ENCODE results near the gene CPA4. TPM values are rescaled to one million over a fixed set of nuclear protein-coding genes. Genes with fewer than 3 reads are reported as not detected.

The CPA4 gene
- total RNA-seq, 2 experiments from 2014 or later, result not detected

DNA sequence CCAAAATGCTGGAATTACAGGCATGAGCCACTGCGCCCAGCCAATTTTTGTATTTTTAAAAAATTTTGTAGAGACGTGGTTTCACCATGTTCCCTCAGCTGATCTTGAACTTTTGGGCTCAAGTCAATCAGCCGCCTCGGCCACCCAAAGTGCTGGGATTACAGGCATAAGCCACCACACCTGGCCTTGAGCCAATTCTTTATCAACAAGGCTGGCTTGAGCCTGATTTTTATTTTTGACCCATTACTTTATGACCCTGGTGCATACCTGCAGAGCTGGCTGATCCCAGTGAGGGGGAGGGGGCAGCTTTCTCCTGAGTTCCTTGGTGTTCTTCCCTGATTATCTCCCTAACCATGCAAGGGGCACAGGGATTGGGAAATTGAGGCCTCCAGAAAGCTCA lies 71.5 kb downstream of the CPA4 start:
- no peaks in the 10 kb centered on the region for H3K9me2 ChIP-seq (ENCODE audit: insufficient read depth, low read length)
- no peak overlapping the region for H2AFZ ChIP-seq (ENCODE audit: low read length)
- DNase-seq (ENCODE audit: low spot score), result no peak
- ChIA-PET POLR2A (no interaction called here), CTCF (ENCODE audit: unreplicated experiment) (no interaction called here)
- no TSS peak for BruUV-seq (replicated peaks)
- no peak overlapping the region for H3K4me3 ChIP-seq (ENCODE audit: low read depth, low read length, poor library complexity, severe bottlenecking)
- no peak overlapping the region for H3K27ac ChIP-seq (ENCODE audit: low read depth, low read length, poor library complexity, severe bottlenecking)
- no peaks in the 10 kb centered on the region for H3K9me3 ChIP-seq (ENCODE audit: low read length)
- no peaks in the 10 kb centered on the region for H3K4me1 ChIP-seq (ENCODE audit: insufficient read depth, low read length, poor library complexity, severe bottlenecking)
- H4K20me1 ChIP-seq (ENCODE audit: insufficient read depth, low read length), result no peaks in the 10 kb centered on the region
- TF ChIP-seq EZH2phosphoT487 (IDR thresholded peaks at IDR 0.05; ENCODE audit: borderline replicate concordance, low read depth, low read length), result no peak
- TF ChIP-seq, protein P1, sequence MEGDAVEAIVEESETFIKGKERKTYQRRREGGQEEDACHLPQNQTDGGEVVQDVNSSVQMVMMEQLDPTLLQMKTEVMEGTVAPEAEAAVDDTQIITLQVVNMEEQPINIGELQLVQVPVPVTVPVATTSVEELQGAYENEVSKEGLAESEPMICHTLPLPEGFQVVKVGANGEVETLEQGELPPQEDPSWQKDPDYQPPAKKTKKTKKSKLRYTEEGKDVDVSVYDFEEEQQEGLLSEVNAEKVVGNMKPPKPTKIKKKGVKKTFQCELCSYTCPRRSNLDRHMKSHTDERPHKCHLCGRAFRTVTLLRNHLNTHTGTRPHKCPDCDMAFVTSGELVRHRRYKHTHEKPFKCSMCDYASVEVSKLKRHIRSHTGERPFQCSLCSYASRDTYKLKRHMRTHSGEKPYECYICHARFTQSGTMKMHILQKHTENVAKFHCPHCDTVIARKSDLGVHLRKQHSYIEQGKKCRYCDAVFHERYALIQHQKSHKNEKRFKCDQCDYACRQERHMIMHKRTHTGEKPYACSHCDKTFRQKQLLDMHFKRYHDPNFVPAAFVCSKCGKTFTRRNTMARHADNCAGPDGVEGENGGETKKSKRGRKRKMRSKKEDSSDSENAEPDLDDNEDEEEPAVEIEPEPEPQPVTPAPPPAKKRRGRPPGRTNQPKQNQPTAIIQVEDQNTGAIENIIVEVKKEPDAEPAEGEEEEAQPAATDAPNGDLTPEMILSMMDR (conservative IDR thresholded peaks at IDR 0.05; ENCODE audit: low read length), result no peak
- intact Hi-C loops (cut with micrococcal nuclease; ENCODE audit: unreplicated experiment), result no loop called here
- H3K4me2 ChIP-seq (ENCODE audit: low read length), result no peak overlapping the region
- H3K79me2 ChIP-seq (ENCODE audit: insufficient read depth, low read depth, low read length), result no peaks in the 10 kb centered on the region
- H3K36me3 ChIP-seq (ENCODE audit: insufficient read depth, low read length), result no peaks in the 10 kb centered on the region

GRCh38 chr7:130365088-130365487 lies 72.1 kb downstream of the CPA4 start:
- no peaks in the 10 kb centered on the region for H4K20me1 ChIP-seq (ENCODE audit: insufficient read depth, low read length)
- no peaks in the 10 kb centered on the region for H3K79me2 ChIP-seq (ENCODE audit: insufficient read depth, low read depth, low read length)
- DNase-seq (ENCODE audit: low spot score), result no peak
- H3K9me2 ChIP-seq (ENCODE audit: insufficient read depth, low read length), result no peaks in the 10 kb centered on the region
- H3K4me2 ChIP-seq (ENCODE audit: low read length), result peak overlapping the region; percentile 0; the same call in 1 of the 2 replicates
- CTCF ChIA-PET (ENCODE audit: unreplicated experiment), result no interaction called here
- no peaks in the 10 kb centered on the region for H3K9me3 ChIP-seq (ENCODE audit: low read length)
- BruUV-seq (replicated peaks), result no TSS peak
- intact Hi-C loops (cut with micrococcal nuclease; ENCODE audit: unreplicated experiment), result no loop called here
- POLR2A ChIA-PET, result no interaction called here
- no peaks in the 10 kb centered on the region for H3K36me3 ChIP-seq (ENCODE audit: insufficient read depth, low read length)
- H3K27ac ChIP-seq (ENCODE audit: low read depth, low read length, poor library complexity, severe bottlenecking), result no peak overlapping the region
- no peak overlapping the region for H3K4me3 ChIP-seq (ENCODE audit: low read depth, low read length, poor library complexity, severe bottlenecking)
- no peaks in the 10 kb centered on the region for H3K4me1 ChIP-seq (ENCODE audit: insufficient read depth, low read length, poor library complexity, severe bottlenecking)
- H2AFZ ChIP-seq (ENCODE audit: low read length), result no peak overlapping the region
- TF ChIP-seq EZH2phosphoT487 (IDR thresholded peaks at IDR 0.05; ENCODE audit: borderline replicate concordance, low read depth, low read length), result no peak
- TF ChIP-seq, protein P1 (conservative IDR thresholded peaks at IDR 0.05; ENCODE audit: low read length), result no peak

GRCh38 chr7:130365511-130366441 lies 72.8 kb downstream of the CPA4 start:
- POLR2A ChIA-PET, result no interaction called here
- Histone ChIP-seq H3K9me3 (ENCODE audit: low read length) (no peaks in the 10 kb centered on the region), H2AFZ (ENCODE audit: low read length) (no peak overlapping the region), H4K20me1 (ENCODE audit: insufficient read depth, low read length) (no peaks in the 10 kb centered on the region), H3K9me2 (ENCODE audit: insufficient read depth, low read length) (no peaks in the 10 kb centered on the region), H3K4me2 (ENCODE audit: low read length) (peak overlapping the region; percentile 52; the same call in 1 of the 2 replicates), H3K4me1 (ENCODE audit: insufficient read depth, low read length, poor library complexity, severe bottlenecking) (no peaks in the 10 kb centered on the region), H3K27ac (ENCODE audit: low read depth, low read length, poor library complexity, severe bottlenecking) (no peak overlapping the region), H3K36me3 (ENCODE audit: insufficient read depth, low read length) (no peaks in the 10 kb centered on the region), H3K4me3 (ENCODE audit: low read depth, low read length, poor library complexity, severe bottlenecking) (no peak overlapping the region), H3K79me2 (ENCODE audit: insufficient read depth, low read depth, low read length) (no peaks in the 10 kb centered on the region)
- TF ChIP-seq, protein P1 (conservative IDR thresholded peaks at IDR 0.05; ENCODE audit: low read length), result no peak
- no peak for TF ChIP-seq EZH2phosphoT487 (IDR thresholded peaks at IDR 0.05; ENCODE audit: borderline replicate concordance, low read depth, low read length)
- no TSS peak for BruUV-seq (replicated peaks)
- no peak for DNase-seq (ENCODE audit: low spot score)
- intact Hi-C loops (cut with micrococcal nuclease; ENCODE audit: unreplicated experiment), result no loop called here
- CTCF ChIA-PET (ENCODE audit: unreplicated experiment), result no interaction called here
